Esophagus muscularis mucosa (tissue), 3 donors: ENCODE measurements around the gene MYPN.

ENCODE experiments used
- POLR2A ChIP-seq: fragments of 450-650 bp; IDR thresholded peaks from one replicate; pipeline ENCODE4 v1.6.1; 2017; ENCODE audit warnings: antibody characterized with exemption, moderate library complexity, mild to moderate bottlenecking, low read depth
- POLR2AphosphoS5 ChIP-seq, 2 donors: sonication (generic); formaldehyde crosslinking; IDR thresholded peaks; one replicate each; pipeline ENCODE4 v1.6.1; 2017; ENCODE audit warnings: antibody characterized with exemption in 2 of 2
- TF ChIP-seq, protein P1 (sequence below), 3 experiments: fragments of 200-600 bp in 2 of 3; fragments of 450-650 bp in 1 of 3; sonication (generic) in 2 of 3; IDR thresholded peaks; one replicate each; pipeline ENCODE4 v1.5.1; 2017 to 2019; ENCODE audit warnings: antibody characterized with exemption in 3 of 3, mild to moderate bottlenecking in 2 of 3, moderate library complexity in 1 of 3

DNA sequence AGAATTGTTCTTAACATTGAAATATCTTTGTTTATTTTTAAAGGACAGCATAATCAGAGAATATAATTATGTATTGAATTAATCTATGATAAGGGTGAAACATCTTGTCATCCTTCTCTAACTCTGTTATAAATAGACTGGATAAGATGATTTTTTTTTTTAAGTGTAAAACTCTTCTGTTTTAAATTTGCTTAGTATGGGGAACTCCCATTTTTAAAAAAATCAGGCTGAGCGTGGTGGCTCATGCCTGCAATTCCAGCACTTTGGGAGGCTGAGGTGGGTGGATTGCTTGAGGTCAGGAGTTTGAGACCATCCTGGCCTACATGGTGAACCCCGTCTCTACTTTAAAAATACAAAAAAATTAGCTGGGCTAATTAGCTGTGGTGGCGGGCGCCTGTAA lies 24.8 kb upstream of the MYPN start:
- TF ChIP-seq POLR2A (no peak), POLR2AphosphoS5 (IDR thresholded peaks at IDR 0.05) (no peak)
- TF ChIP-seq, protein P1, sequence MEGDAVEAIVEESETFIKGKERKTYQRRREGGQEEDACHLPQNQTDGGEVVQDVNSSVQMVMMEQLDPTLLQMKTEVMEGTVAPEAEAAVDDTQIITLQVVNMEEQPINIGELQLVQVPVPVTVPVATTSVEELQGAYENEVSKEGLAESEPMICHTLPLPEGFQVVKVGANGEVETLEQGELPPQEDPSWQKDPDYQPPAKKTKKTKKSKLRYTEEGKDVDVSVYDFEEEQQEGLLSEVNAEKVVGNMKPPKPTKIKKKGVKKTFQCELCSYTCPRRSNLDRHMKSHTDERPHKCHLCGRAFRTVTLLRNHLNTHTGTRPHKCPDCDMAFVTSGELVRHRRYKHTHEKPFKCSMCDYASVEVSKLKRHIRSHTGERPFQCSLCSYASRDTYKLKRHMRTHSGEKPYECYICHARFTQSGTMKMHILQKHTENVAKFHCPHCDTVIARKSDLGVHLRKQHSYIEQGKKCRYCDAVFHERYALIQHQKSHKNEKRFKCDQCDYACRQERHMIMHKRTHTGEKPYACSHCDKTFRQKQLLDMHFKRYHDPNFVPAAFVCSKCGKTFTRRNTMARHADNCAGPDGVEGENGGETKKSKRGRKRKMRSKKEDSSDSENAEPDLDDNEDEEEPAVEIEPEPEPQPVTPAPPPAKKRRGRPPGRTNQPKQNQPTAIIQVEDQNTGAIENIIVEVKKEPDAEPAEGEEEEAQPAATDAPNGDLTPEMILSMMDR (IDR thresholded peaks at IDR 0.05): no peak
